GM23248 (cell line): Measurements from ENCODE around the gene ADCY6. TPM values are rescaled to one million over a fixed set of nuclear protein-coding genes. Genes with fewer than 3 reads are reported as not detected.

Experiments
- DNase-seq: peaks from one replicate; pipeline ENCODE4 v3.0.0-alpha.2; 2015
- H2AFZ ChIP-seq: fragments of 200-600 bp; sonication (generic); 2 replicates; pipeline ENCODE4 v1.6.1; 2016; ENCODE audit warnings: antibody characterized with exemption
- H3F3A ChIP-seq: fragments of 200-600 bp; sonication (generic); 2 replicates; pipeline ENCODE4 v1.6.1; 2016; ENCODE audit warnings: mild to moderate bottlenecking, antibody characterized with exemption, mixed run types; ENCODE audit not compliant: insufficient read depth
- H3K27ac ChIP-seq: fragments of 200-600 bp; sonication (generic); 2 replicates; pipeline ENCODE4 v1.5.1; 2016; ENCODE audit warnings: mild to moderate bottlenecking
- H3K27me3 ChIP-seq: fragments of 200-600 bp; sonication (generic); replicated peaks from 2 replicates; pipeline ENCODE4 v1.6.1; 2016; ENCODE audit warnings: mild to moderate bottlenecking; ENCODE audit not compliant: insufficient read depth
- H3K36me3 ChIP-seq: fragments of 200-600 bp; sonication (generic); 2 replicates; pipeline ENCODE4 v1.6.1; 2016; ENCODE audit warnings: low read depth, mild to moderate bottlenecking
- H3K4me1 ChIP-seq: fragments of 200-600 bp; sonication (generic); 2 replicates; pipeline ENCODE4 v1.6.1; 2016; ENCODE audit warnings: mild to moderate bottlenecking; ENCODE audit not compliant: insufficient read depth
- H3K4me2 ChIP-seq: fragments of 200-600 bp; sonication (generic); one replicate; pipeline ENCODE4 v1.6.1; 2016; ENCODE audit warnings: mild to moderate bottlenecking; ENCODE audit not compliant: unreplicated experiment
- H3K4me3 ChIP-seq: fragments of 200-600 bp; sonication (generic); 2 replicates; pipeline ENCODE4 v1.5.1; 2016; ENCODE audit warnings: mild to moderate bottlenecking
- H3K79me2 ChIP-seq: fragments of 200-600 bp; sonication (generic); 2 replicates; pipeline ENCODE4 v1.6.1; 2016; ENCODE audit warnings: mild to moderate bottlenecking; ENCODE audit not compliant: insufficient read depth
- H3K9ac ChIP-seq: fragments of 200-600 bp; sonication (generic); 2 replicates; pipeline ENCODE4 v1.6.1; 2016; ENCODE audit warnings: mild to moderate bottlenecking
- H3K9me2 ChIP-seq: fragments of 200-600 bp; sonication (generic); 2 replicates; pipeline ENCODE4 v1.6.1; 2016; ENCODE audit warnings: mixed run types, mild to moderate bottlenecking, moderate library complexity; ENCODE audit not compliant: insufficient read depth
- H3K9me3 ChIP-seq: fragments of 200-600 bp; sonication (generic); one replicate; pipeline ENCODE4 v1.6.1; 2017; ENCODE audit warnings: low read depth
- H4K20me1 ChIP-seq: fragments of 200-600 bp; sonication (generic); 2 replicates; pipeline ENCODE4 v1.6.0; 2016; ENCODE audit not compliant: insufficient read depth
- EZH2 ChIP-seq: fragments of 200-600 bp; sonication (generic); IDR thresholded peaks from 2 replicates; pipeline ENCODE4 v1.6.1; 2018; ENCODE audit warnings: antibody characterized with exemption, mild to moderate bottlenecking; ENCODE audit not compliant: insufficient read depth, poor library complexity, severe bottlenecking
- EZH2phosphoT487 ChIP-seq: fragments of 200-600 bp; sonication (generic); IDR thresholded peaks from 2 replicates; pipeline ENCODE4 v1.6.1; 2018; ENCODE audit warnings: antibody characterized with exemption, moderate library complexity, mild to moderate bottlenecking, low read depth; ENCODE audit not compliant: insufficient read depth
- WGBS, 2 experiments: methylation state at CpG; one replicate each; pipeline ENCODE4 v1.1.6; 2015 to 2017; ENCODE audit warnings: low lambda C conversion rate in 2 of 2, low coverage in 1 of 2; ENCODE audit errors: missing lambda C conversion rate in 2 of 2; 5-methylcytosine and 5-hydroxymethylcytosine counted together
- in situ Hi-C: fragments of 300-500 bp; cut with MboI; formaldehyde crosslinking; loops from 2 replicates; pipeline ENCODE4 v1.15.0; 2020
- polyA plus RNA-seq: library from polyadenylated mRNA; unstranded; fragments of >200 nt; fragmentation: Nextera tagmentation; extraction: Ambion mirVana; gene quantifications from 2 replicates; pipeline ENCODE4 v1.2.1, GENCODE V29; 2016
- total RNA-seq: library from RNA; depleted of rRNA; stranded (reverse); fragments of >200 nt; shearing (Covaris generic); gene quantifications from 2 replicates; pipeline ENCODE4 v1.2.3, GENCODE V29; 2014

The ADCY6 gene
- total and polyA plus RNA-seq, 2 experiments from 2014 or later = 4.1 to 24.8 TPM

DNA sequence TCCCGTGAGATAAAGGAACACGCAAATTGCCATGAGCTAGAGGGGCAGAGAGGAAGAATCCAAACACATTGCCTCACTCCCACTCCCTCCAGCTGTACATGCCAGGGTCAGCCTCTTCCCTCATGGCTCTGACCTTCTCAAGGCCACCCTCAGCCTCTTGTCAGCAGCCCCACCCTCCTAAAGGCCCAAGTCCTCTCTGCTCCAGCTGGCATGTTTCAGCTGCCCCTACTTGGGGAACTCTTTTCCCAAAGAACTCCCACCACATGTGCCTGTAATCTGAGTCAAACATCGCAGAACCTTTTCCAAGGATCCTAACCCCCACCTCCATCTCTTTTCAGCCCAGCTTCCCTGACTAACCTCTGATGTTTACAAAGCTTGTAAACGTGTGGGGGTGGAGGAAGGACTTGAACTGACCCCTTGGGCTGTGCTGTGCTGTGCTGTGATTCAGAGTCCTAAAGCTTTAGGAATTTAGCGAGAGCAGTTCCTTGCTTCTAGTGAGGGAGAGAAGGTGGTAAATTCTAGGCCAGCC, 22.1 kb upstream of the ADCY6 start:
- H3K79me2 ChIP-seq = peaks cover 19% of the 10 kb centered on the region
- H3K9ac ChIP-seq = peak overlapping the region; percentile 28
- 0 out of 2 replicates have a peak overlapping the region, but pooled peaks have one; percentile 11 for H3K4me3 ChIP-seq
- no peaks in the 10 kb centered on the region for H3K27me3 ChIP-seq
- H3K9me2 ChIP-seq = no peaks in the 10 kb centered on the region
- H3K9me3 ChIP-seq = no peaks in the 10 kb centered on the region
- peak overlapping the region; percentile 56 for H3K27ac ChIP-seq
- H3K4me2 ChIP-seq = peak overlapping the region; percentile 59
- in situ Hi-C loops = no loop called here
- peaks cover 11% of the 10 kb centered on the region; the same call in 1 of the 2 replicates for H3F3A ChIP-seq
- no peaks in the 10 kb centered on the region for H3K36me3 ChIP-seq
- peaks cover 32% of the 10 kb centered on the region for H3K4me1 ChIP-seq
- WGBS, 2 experiments = 22 to 32% methylated on average over 5 of the region's 5 CpGs
- no peak for TF ChIP-seq EZH2
- TF ChIP-seq EZH2phosphoT487 = no peak
- H2AFZ ChIP-seq = peak overlapping the region; percentile 69
- H4K20me1 ChIP-seq = no peaks in the 10 kb centered on the region
- peak; percentile 94 for DNase-seq

DNA sequence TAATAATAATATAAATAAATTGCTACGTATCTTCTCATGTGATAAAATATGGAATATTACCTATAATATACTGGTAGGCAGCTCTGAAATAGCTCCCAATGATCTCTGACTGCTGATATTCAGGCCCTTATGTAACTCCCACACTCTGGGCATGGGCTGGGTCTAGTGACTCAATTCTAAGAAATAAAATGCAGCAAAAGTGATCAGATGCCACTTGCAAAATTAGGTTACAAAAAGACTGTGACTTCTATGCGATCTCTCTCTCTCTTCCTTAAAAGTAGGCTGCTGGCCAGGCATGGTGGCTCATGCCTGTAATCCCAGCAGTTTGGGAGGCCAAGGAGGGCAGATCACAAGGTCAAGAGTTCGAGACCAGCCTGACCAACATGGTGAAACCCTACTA, 19.1 kb upstream of the ADCY6 start:
- peak; percentile 27 for DNase-seq
- H3K79me2 ChIP-seq = 0 out of 2 replicates have a peak, but pooled peaks cover under 1% of the 10 kb centered on the region

DNA sequence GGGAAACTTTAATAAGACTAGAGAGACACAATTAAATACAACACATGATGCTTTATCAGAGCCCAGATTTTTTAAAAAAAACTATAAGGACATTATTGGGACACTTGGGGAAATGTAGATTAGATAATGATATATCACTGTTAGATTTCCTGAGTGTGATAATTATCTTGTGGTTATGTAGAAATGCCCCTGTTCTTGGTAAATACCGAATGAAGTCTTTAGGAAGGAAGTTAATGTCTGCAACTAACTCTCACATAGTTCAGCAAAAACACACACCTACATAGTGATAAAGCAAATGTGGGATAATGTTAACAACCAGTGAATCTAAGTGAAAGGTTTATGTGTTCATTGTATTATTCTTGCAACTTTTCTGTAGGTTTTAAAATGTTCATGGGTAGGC, 14.8 kb upstream of the ADCY6 start:
- no peak for TF ChIP-seq EZH2phosphoT487
- no peak for TF ChIP-seq EZH2
- H3K27me3 ChIP-seq = no peaks in the 10 kb centered on the region
- H3F3A ChIP-seq = no peaks in the 10 kb centered on the region
- H3K4me2 ChIP-seq = no peak overlapping the region
- H3K9me3 ChIP-seq = no peaks in the 10 kb centered on the region
- no peaks in the 10 kb centered on the region for H3K4me1 ChIP-seq
- no peaks in the 10 kb centered on the region for H3K79me2 ChIP-seq
- no peak overlapping the region for H3K9ac ChIP-seq
- in situ Hi-C loops = no loop called here
- no peaks in the 10 kb centered on the region for H4K20me1 ChIP-seq
- no peak overlapping the region for H3K4me3 ChIP-seq
- no peak for DNase-seq
- H3K27ac ChIP-seq = no peak overlapping the region
- WGBS, 2 experiments = 52 to 55% methylated on average over 1 of the region's 1 CpG
- H3K36me3 ChIP-seq = no peaks in the 10 kb centered on the region
- H2AFZ ChIP-seq = no peak overlapping the region
- no peaks in the 10 kb centered on the region for H3K9me2 ChIP-seq

More for the DNA sequence above, 19.1 kb upstream of the ADCY6 start:
- H3K9me3 ChIP-seq = no peaks in the 10 kb centered on the region
- H3K36me3 ChIP-seq = no peaks in the 10 kb centered on the region
- H3K9ac ChIP-seq = no peak overlapping the region
- H2AFZ ChIP-seq = no peak overlapping the region
- no peak overlapping the region for H3K27ac ChIP-seq
- H3F3A ChIP-seq = peaks cover 11% of the 10 kb centered on the region; the same call in 1 of the 2 replicates
- H4K20me1 ChIP-seq = no peaks in the 10 kb centered on the region
- 94 to 96% methylated on average over 3 of the region's 3 CpGs for WGBS, 2 experiments
- TF ChIP-seq EZH2phosphoT487 = no peak
- no peak for TF ChIP-seq EZH2
- no peak overlapping the region for H3K4me2 ChIP-seq
- H3K4me3 ChIP-seq = no peak overlapping the region
- H3K4me1 ChIP-seq = peaks cover 24% of the 10 kb centered on the region
- no peaks in the 10 kb centered on the region for H3K9me2 ChIP-seq
- in situ Hi-C loops = no loop called here
- H3K27me3 ChIP-seq = no peaks in the 10 kb centered on the region

DNA sequence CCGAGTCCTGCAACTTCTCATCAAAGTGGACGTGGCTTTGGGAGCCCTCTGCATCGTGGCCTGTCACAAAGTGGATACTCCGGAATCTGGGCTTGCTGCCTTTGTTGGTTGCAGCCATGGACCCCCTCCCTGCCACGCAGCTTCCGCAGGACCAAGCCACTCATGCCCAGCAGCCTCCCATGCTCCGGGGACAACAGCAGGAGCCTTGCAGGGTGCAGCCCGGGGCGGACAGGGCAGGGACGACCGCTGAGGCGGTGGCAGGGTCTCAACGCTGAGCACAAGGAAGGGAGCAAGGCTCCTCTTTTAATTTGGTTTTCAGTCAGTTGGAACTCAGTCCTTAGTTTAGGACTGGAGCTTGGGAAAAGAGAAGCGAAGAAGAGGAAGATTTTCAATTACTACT, 12.1 kb upstream of the ADCY6 start:
- no peaks in the 10 kb centered on the region for H4K20me1 ChIP-seq
- H3K79me2 ChIP-seq = no peaks in the 10 kb centered on the region
- TF ChIP-seq EZH2phosphoT487 (no peak), EZH2 (no peak)
- H2AFZ ChIP-seq = no peak overlapping the region
- H3K27ac ChIP-seq = no peak overlapping the region
- H3K4me1 ChIP-seq = no peaks in the 10 kb centered on the region
- 63 to 70% methylated on average over 14 of the region's 14 CpGs for WGBS, 2 experiments
- H3K36me3 ChIP-seq = no peaks in the 10 kb centered on the region
- in situ Hi-C loops = no loop called here
- H3F3A ChIP-seq = no peaks in the 10 kb centered on the region
- no peaks in the 10 kb centered on the region for H3K9me3 ChIP-seq
- no peak overlapping the region for H3K4me3 ChIP-seq
- DNase-seq = no peak
- H3K9ac ChIP-seq = no peak overlapping the region
- no peaks in the 10 kb centered on the region for H3K9me2 ChIP-seq
- no peaks in the 10 kb centered on the region for H3K27me3 ChIP-seq
- no peak overlapping the region for H3K4me2 ChIP-seq

DNA sequence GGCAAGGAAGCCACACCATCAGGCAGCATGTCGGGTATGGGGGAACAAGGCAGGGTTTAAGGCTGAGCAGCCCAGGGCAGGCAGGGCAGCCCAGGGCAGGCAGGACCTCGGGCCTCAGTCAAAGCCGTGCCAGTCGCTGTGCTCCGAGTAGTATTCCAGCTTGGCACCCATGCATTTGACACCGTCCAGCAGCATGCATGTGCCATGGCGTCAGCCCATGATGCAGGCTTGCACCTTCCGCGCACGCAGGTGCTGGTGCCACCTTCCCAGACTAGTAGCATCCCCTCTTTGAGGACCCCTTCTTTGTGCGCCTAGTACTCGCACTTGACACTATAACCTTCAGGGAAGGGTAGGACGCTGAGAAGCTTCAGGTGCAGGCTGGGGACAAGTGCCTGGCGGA, 11.6 kb upstream of the ADCY6 start:
- Histone ChIP-seq H3K27ac (no peak overlapping the region), H3K9me2 (no peaks in the 10 kb centered on the region), H3K36me3 (no peaks in the 10 kb centered on the region), H4K20me1 (no peaks in the 10 kb centered on the region), H3K4me1 (no peaks in the 10 kb centered on the region), H3K4me3 (no peak overlapping the region), H3K9me3 (no peaks in the 10 kb centered on the region), H2AFZ (no peak overlapping the region), H3K27me3 (no peaks in the 10 kb centered on the region), H3K9ac (no peak overlapping the region), H3F3A (no peaks in the 10 kb centered on the region), H3K4me2 (no peak overlapping the region), H3K79me2 (no peaks in the 10 kb centered on the region)
- 79 to 86% methylated on average over 14 of the region's 14 CpGs for WGBS, 2 experiments
- TF ChIP-seq EZH2phosphoT487 (no peak), EZH2 (no peak)
- in situ Hi-C loops = no loop called here
- no peak for DNase-seq
